OCI-LY1 (cell line): ENCODE measurements around the gene PTK7.

Source experiments
- H2AFZ ChIP-seq: fragments of 200-600 bp; sonication (generic), shearing (Covaris generic); 2 replicates; pipeline ENCODE4 v1.6.0; 2014; ENCODE audit warnings: antibody characterized with exemption, mild to moderate bottlenecking, low read length
- H3F3A ChIP-seq: fragments of 200-600 bp; sonication (generic), shearing (Covaris generic); 2 replicates; pipeline ENCODE4 v1.6.0; 2014; ENCODE audit warnings: mild to moderate bottlenecking, antibody characterized with exemption, low read length, moderate library complexity; ENCODE audit not compliant: insufficient read depth
- H3K27ac ChIP-seq: fragments of 200-600 bp; sonication (generic); 2 replicates; pipeline ENCODE4 v1.5.1; 2014; ENCODE audit warnings: low read length, mixed run types, mild to moderate bottlenecking, low read depth; ENCODE audit not compliant: poor library complexity, severe bottlenecking
- H3K27me3 ChIP-seq: fragments of 200-600 bp; sonication (generic); 2 replicates; pipeline ENCODE4 v1.6.0; 2014; ENCODE audit warnings: antibody characterized with exemption, mild to moderate bottlenecking, low read length, moderate library complexity; ENCODE audit not compliant: insufficient read depth
- H3K36me3 ChIP-seq: fragments of 200-600 bp; sonication (generic); 2 replicates; pipeline ENCODE4 v1.6.1; 2014; ENCODE audit warnings: mild to moderate bottlenecking, antibody characterized with exemption, low read length, moderate library complexity, mixed read lengths; ENCODE audit not compliant: insufficient read depth
- H3K4me1 ChIP-seq: fragments of 200-600 bp; sonication (generic); 2 replicates; pipeline ENCODE4 v1.5.1; 2014; ENCODE audit warnings: mild to moderate bottlenecking, low read length, moderate library complexity; ENCODE audit not compliant: insufficient read depth, severe bottlenecking
- H3K4me2 ChIP-seq: fragments of 200-600 bp; sonication (generic), shearing (Covaris generic); 2 replicates; pipeline ENCODE4 v1.6.1; 2014; ENCODE audit warnings: low read length
- H3K4me3 ChIP-seq: fragments of 200-600 bp; sonication (generic); 2 replicates; pipeline ENCODE4 v1.5.1; 2014; ENCODE audit warnings: low read length, low read depth, mild to moderate bottlenecking, mixed read lengths; ENCODE audit not compliant: poor library complexity, severe bottlenecking
- H3K79me2 ChIP-seq: fragments of 200-600 bp; shearing (Covaris generic); 2 replicates; pipeline ENCODE4 v1.6.1; 2016; ENCODE audit warnings: mixed run types, low read length, mixed read lengths; ENCODE audit not compliant: insufficient read depth
- H3K9ac ChIP-seq: fragments of 200-600 bp; sonication (generic), shearing (Covaris generic); 2 replicates; pipeline ENCODE4 v1.6.1; 2014; ENCODE audit warnings: mild to moderate bottlenecking, low read length, mixed read lengths
- H3K9me2 ChIP-seq: fragments of 200-600 bp; sonication (generic), shearing (Covaris generic); 2 replicates; pipeline ENCODE4 v1.6.1; 2014; ENCODE audit warnings: low read depth, mild to moderate bottlenecking, low read length, mixed read lengths
- H3K9me3 ChIP-seq: fragments of 200-600 bp; shearing (Covaris generic); 2 replicates; pipeline ENCODE4 v1.6.1; 2014; ENCODE audit warnings: low read length, mixed read lengths
- H4K20me1 ChIP-seq: fragments of 200-600 bp; sonication (generic), shearing (Covaris generic); 2 replicates; pipeline ENCODE4 v1.6.0; 2016; ENCODE audit warnings: mild to moderate bottlenecking, low read length; ENCODE audit not compliant: insufficient read depth
- EZH2 ChIP-seq: fragments of 200-600 bp; sonication (generic), shearing (Covaris generic); IDR thresholded peaks from 2 replicates; pipeline ENCODE4 v1.8.0; 2017; ENCODE audit warnings: borderline replicate concordance, mixed run types, mild to moderate bottlenecking, antibody characterized with exemption, low read length, moderate library complexity, mixed read lengths
- TF ChIP-seq, protein P1 (sequence below): fragments of 200-600 bp; sonication (generic), shearing (Covaris generic); IDR thresholded peaks from 2 replicates; pipeline ENCODE4 v1.5.1; 2017; ENCODE audit warnings: mild to moderate bottlenecking, antibody characterized with exemption, low read length, moderate library complexity, mixed read lengths

Gene PTK7

DNA sequence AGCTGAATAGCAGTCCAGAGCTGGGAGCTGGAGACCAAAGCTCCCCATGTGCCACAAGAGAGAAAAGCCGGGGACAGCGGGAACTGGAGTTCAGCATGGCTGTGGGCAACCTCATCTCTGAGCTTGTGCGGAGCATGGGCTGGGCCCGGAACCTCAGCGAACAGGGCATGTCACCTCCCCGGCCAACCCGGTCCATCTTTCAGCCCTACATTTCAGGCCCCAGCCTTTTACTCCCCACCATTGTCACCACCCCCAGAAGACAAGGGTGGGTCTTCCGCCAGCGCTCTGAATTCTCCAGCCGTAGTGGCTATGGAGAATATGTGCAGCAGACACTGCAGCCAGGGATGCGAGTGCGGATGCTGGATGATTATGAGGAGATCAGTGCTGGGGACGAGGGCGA lies 109.9 kb downstream of the PTK7 start:
- no peak for TF ChIP-seq EZH2
- TF ChIP-seq, protein P1, sequence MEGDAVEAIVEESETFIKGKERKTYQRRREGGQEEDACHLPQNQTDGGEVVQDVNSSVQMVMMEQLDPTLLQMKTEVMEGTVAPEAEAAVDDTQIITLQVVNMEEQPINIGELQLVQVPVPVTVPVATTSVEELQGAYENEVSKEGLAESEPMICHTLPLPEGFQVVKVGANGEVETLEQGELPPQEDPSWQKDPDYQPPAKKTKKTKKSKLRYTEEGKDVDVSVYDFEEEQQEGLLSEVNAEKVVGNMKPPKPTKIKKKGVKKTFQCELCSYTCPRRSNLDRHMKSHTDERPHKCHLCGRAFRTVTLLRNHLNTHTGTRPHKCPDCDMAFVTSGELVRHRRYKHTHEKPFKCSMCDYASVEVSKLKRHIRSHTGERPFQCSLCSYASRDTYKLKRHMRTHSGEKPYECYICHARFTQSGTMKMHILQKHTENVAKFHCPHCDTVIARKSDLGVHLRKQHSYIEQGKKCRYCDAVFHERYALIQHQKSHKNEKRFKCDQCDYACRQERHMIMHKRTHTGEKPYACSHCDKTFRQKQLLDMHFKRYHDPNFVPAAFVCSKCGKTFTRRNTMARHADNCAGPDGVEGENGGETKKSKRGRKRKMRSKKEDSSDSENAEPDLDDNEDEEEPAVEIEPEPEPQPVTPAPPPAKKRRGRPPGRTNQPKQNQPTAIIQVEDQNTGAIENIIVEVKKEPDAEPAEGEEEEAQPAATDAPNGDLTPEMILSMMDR, result no peak
- Histone ChIP-seq H2AFZ (no peak overlapping the region), H3K27ac (no peak overlapping the region), H3K4me3 (no peak overlapping the region), H4K20me1 (no peaks in the 10 kb centered on the region), H3K9me2 (no peaks in the 10 kb centered on the region), H3F3A (no peaks in the 10 kb centered on the region; the same call in 1 of the 2 replicates), H3K4me2 (no peak overlapping the region), H3K27me3 (no peaks in the 10 kb centered on the region), H3K9me3 (no peaks in the 10 kb centered on the region), H3K4me1 (peaks cover 21% of the 10 kb centered on the region), H3K36me3 (peaks cover 37% of the 10 kb centered on the region), H3K9ac (no peak overlapping the region), H3K79me2 (no peaks in the 10 kb centered on the region)

DNA sequence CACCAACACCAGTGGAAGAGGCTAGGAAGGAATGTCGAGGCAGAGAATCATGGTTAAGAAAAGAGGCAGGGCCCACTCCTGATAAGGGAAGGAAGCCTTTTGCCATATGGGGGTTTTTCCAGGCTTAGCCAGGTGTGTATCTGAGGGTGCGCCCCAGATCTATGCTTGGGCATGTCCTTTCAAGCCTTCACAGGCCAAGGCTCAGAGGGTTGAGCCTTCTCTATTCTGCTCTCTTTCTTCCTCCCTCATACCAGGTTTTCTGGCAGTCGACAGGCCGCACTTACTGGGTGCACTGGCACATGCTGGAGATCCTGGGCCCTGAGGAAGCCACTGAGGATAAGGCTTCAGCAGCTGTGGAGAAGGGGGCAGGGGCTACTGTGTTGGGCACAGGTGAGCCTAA lies 110.6 kb downstream of the PTK7 start:
- Histone ChIP-seq H3K27ac (no peak overlapping the region), H3F3A (no peaks in the 10 kb centered on the region), H3K9me2 (no peaks in the 10 kb centered on the region), H3K9me3 (no peaks in the 10 kb centered on the region), H3K4me1 (peaks cover 14% of the 10 kb centered on the region), H3K9ac (no peak overlapping the region), H3K27me3 (no peaks in the 10 kb centered on the region), H4K20me1 (no peaks in the 10 kb centered on the region), H3K36me3 (peaks cover 36% of the 10 kb centered on the region), H3K4me2 (no peak overlapping the region), H3K79me2 (no peaks in the 10 kb centered on the region), H2AFZ (no peak overlapping the region), H3K4me3 (no peak overlapping the region)
- TF ChIP-seq, protein P1, result no peak
- TF ChIP-seq EZH2, result no peak

DNA sequence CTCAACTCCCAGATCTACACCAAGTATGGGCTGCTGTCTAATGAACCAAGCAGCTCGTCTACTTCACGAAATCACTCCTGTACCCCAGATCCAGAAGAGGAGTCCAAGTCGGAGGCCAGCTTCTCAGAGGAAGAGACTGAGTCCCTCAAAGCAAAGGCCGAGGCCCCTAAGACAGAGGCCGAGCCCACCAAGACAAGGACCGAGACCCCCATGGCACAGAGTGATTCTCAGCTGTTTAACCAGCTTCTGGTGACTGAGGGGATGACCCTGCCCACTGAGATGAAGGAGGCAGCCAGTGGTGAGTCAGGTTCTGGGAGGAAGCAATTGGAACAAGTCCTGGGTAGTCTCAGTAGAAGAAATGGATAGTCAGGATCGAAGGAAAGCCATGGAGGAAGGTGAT lies 111.7 kb downstream of the PTK7 start:
- H3F3A ChIP-seq, result no peaks in the 10 kb centered on the region
- H3K4me1 ChIP-seq, result peaks cover 7% of the 10 kb centered on the region
- peaks cover 40% of the 10 kb centered on the region for H3K36me3 ChIP-seq
- no peak overlapping the region for H3K27ac ChIP-seq
- TF ChIP-seq, protein P1, result no peak
- no peak for TF ChIP-seq EZH2
- H3K79me2 ChIP-seq, result no peaks in the 10 kb centered on the region
- H3K4me3 ChIP-seq, result no peak overlapping the region
- H4K20me1 ChIP-seq, result no peaks in the 10 kb centered on the region
- no peak overlapping the region for H2AFZ ChIP-seq
- no peaks in the 10 kb centered on the region for H3K9me2 ChIP-seq
- no peaks in the 10 kb centered on the region for H3K9me3 ChIP-seq
- H3K4me2 ChIP-seq, result no peak overlapping the region
- no peaks in the 10 kb centered on the region for H3K27me3 ChIP-seq
- no peak overlapping the region for H3K9ac ChIP-seq
